Measurements from ENCODE around the gene CTBP1. TPM values are rescaled to one million over a fixed set of nuclear protein-coding genes. Genes with fewer than 3 reads are reported as not detected.

The CTBP1 gene
- total RNA-seq, 2 experiments from 2014 or later = 135 to 141 TPM

GRCh38 chr4:1172228-1172851 is 76.6 kb downstream of the CTBP1 start, which contains the start of gene SPON2:
TSS of gene SPON2 (minus strand) at chr4:1172583.
- H3K27me3 Mint-ChIP-seq = peaks cover 26% of the 10 kb centered on the region
- H3K4me3 Mint-ChIP-seq = peak within 1 kb of the TSS; percentile 32

GRCh38 chr4:1171311-1172227 is 77.4 kb downstream of the CTBP1 start:
- Mint-ChIP-seq H3K27me3 (peaks cover 26% of the 10 kb centered on the region), H3K27ac (no peak overlapping the region), H3K4me1 (peaks cover 16% of the 10 kb centered on the region), H3K36me3 (no peaks in the 10 kb centered on the region), H3K9me3 (no peaks in the 10 kb centered on the region), H3K4me3 (peak overlapping the region; percentile 62)
- peak; percentile 66 for DNase-seq

More at GRCh38 chr4:1172228-1172851, 76.6 kb downstream of the CTBP1 start, which contains the start of gene SPON2:
- Mint-ChIP-seq H3K27ac (no peak within 1 kb of the TSS), H3K9me3 (no peaks in the 10 kb centered on the region), H3K4me1 (peaks cover 11% of the 10 kb centered on the region), H3K36me3 (no peaks in the 10 kb centered on the region)
- DNase-seq = no peak

- DNase-seq = no peak
- Mint-ChIP-seq H3K4me3 (no peak overlapping the region), H3K27me3 (peaks cover 26% of the 10 kb centered on the region), H3K27ac (no peak overlapping the region), H3K9me3 (no peaks in the 10 kb centered on the region), H3K36me3 (no peaks in the 10 kb centered on the region), H3K4me1 (peaks cover 17% of the 10 kb centered on the region)
These were observed 78.0 kb downstream of the CTBP1 start for GRCh38 chr4:1170976-1171310.

GRCh38 chr4:1170156-1170975 is 78.6 kb downstream of the CTBP1 start:
- H3K9me3 Mint-ChIP-seq = no peaks in the 10 kb centered on the region
- no peaks in the 10 kb centered on the region for H3K36me3 Mint-ChIP-seq
- no peak overlapping the region for H3K27ac Mint-ChIP-seq
- H3K27me3 Mint-ChIP-seq = peaks cover 26% of the 10 kb centered on the region
- no peak for DNase-seq
- H3K4me3 Mint-ChIP-seq = no peak overlapping the region
- peaks cover 17% of the 10 kb centered on the region for H3K4me1 Mint-ChIP-seq

- no peak overlapping the region for H3K27ac Mint-ChIP-seq
- H3K4me3 Mint-ChIP-seq = no peak overlapping the region
- no peaks in the 10 kb centered on the region for H3K36me3 Mint-ChIP-seq
- no peak for DNase-seq
- H3K27me3 Mint-ChIP-seq = peaks cover 26% of the 10 kb centered on the region
- H3K4me1 Mint-ChIP-seq = peaks cover 17% of the 10 kb centered on the region
- no peaks in the 10 kb centered on the region for H3K9me3 Mint-ChIP-seq
These were observed 79.2 kb downstream of the CTBP1 start for GRCh38 chr4:1169691-1170096.

GRCh38 chr4:1169171-1169671 is 79.7 kb downstream of the CTBP1 start:
- H3K36me3 Mint-ChIP-seq = no peaks in the 10 kb centered on the region
- H3K27me3 Mint-ChIP-seq = peaks cover 26% of the 10 kb centered on the region
- H3K9me3 Mint-ChIP-seq = no peaks in the 10 kb centered on the region
- H3K4me3 Mint-ChIP-seq = no peak overlapping the region
- peaks cover 17% of the 10 kb centered on the region for H3K4me1 Mint-ChIP-seq
- no peak overlapping the region for H3K27ac Mint-ChIP-seq
- no peak for DNase-seq

- Mint-ChIP-seq H3K9me3 (no peaks in the 10 kb centered on the region), H3K27me3 (peaks cover 21% of the 10 kb centered on the region), H3K4me1 (peaks cover 20% of the 10 kb centered on the region), H3K36me3 (no peaks in the 10 kb centered on the region), H3K27ac (no peak overlapping the region), H3K4me3 (peak overlapping the region; percentile 80)
- no peak for DNase-seq
These were observed 80.5 kb downstream of the CTBP1 start for GRCh38 chr4:1168191-1169101.

GRCh38 chr4:1167244-1167949 is 81.5 kb downstream of the CTBP1 start:
- Mint-ChIP-seq H3K36me3 (no peaks in the 10 kb centered on the region), H3K27ac (peak overlapping the region; percentile 84), H3K9me3 (no peaks in the 10 kb centered on the region), H3K4me1 (peaks cover 24% of the 10 kb centered on the region), H3K4me3 (peak overlapping the region; percentile 80), H3K27me3 (peaks cover 14% of the 10 kb centered on the region)
- peak; percentile 91 for DNase-seq

GRCh38 chr4:1166509-1167243 is 82.3 kb downstream of the CTBP1 start:
- peak overlapping the region; percentile 80 for H3K4me3 Mint-ChIP-seq
- no peaks in the 10 kb centered on the region for H3K36me3 Mint-ChIP-seq

GRCh38 chr4:1164956-1165545 is 83.9 kb downstream of the CTBP1 start:
- Mint-ChIP-seq H3K9me3 (no peaks in the 10 kb centered on the region), H3K36me3 (no peaks in the 10 kb centered on the region), H3K27me3 (peaks cover under 1% of the 10 kb centered on the region), H3K27ac (no peak overlapping the region), H3K4me1 (peaks cover 20% of the 10 kb centered on the region), H3K4me3 (no peak overlapping the region)
- no peak for DNase-seq

More at GRCh38 chr4:1166509-1167243, 82.3 kb downstream of the CTBP1 start:
- no peak for DNase-seq
- H3K27me3 Mint-ChIP-seq = peaks cover 12% of the 10 kb centered on the region
- no peaks in the 10 kb centered on the region for H3K9me3 Mint-ChIP-seq
- H3K27ac Mint-ChIP-seq = peak overlapping the region; percentile 79
- H3K4me1 Mint-ChIP-seq = peaks cover 23% of the 10 kb centered on the region

GRCh38 chr4:1164444-1164843 is 84.5 kb downstream of the CTBP1 start:
- no peak overlapping the region for H3K27ac Mint-ChIP-seq
- H3K4me3 Mint-ChIP-seq = no peak overlapping the region
- peaks cover 20% of the 10 kb centered on the region for H3K4me1 Mint-ChIP-seq
- no peaks in the 10 kb centered on the region for H3K36me3 Mint-ChIP-seq
- no peaks in the 10 kb centered on the region for H3K27me3 Mint-ChIP-seq
- no peaks in the 10 kb centered on the region for H3K9me3 Mint-ChIP-seq
- no peak for DNase-seq

- no peak for DNase-seq
- H3K4me1 Mint-ChIP-seq = peaks cover 20% of the 10 kb centered on the region
- H3K27ac Mint-ChIP-seq = no peak overlapping the region
These were observed 84.9 kb downstream of the CTBP1 start for GRCh38 chr4:1164040-1164439.

More at GRCh38 chr4:1164040-1164439, 84.9 kb downstream of the CTBP1 start:
- Mint-ChIP-seq H3K9me3 (no peaks in the 10 kb centered on the region), H3K36me3 (no peaks in the 10 kb centered on the region), H3K4me3 (no peak overlapping the region), H3K27me3 (no peaks in the 10 kb centered on the region)

Data from activated naive CD8-positive, alpha-beta T cell treated with anti-CD3 and anti-CD28 coated beads for 36 hours (primary cell).